ENCODE measurements around the gene ASIC2.

ASIC2 gene

GRCh38 chr17:33243732-33244131 is 49.4 kb downstream of the ASIC2 start:
- DNase-seq (ENCODE audit: low read depth in 3 of 3): no peak

GRCh38 chr17:33242375-33243124 is 50.5 kb downstream of the ASIC2 start:
- no peak for DNase-seq (ENCODE audit: low read depth in 3 of 3)

- no peak for DNase-seq (ENCODE audit: low read depth in 3 of 3)
Measured at GRCh38 chr17:33241390-33241789, 51.7 kb downstream of the ASIC2 start.

GRCh38 chr17:33240362-33240761 is 52.7 kb downstream of the ASIC2 start:
- no peak for DNase-seq (ENCODE audit: low read depth in 3 of 3)

GRCh38 chr17:33239702-33240101 is 53.4 kb downstream of the ASIC2 start:
- DNase-seq (ENCODE audit: low read depth in 3 of 3): no peak

- no peak for DNase-seq (ENCODE audit: low read depth in 3 of 3)
Measured at GRCh38 chr17:33234930-33235685, 58.0 kb downstream of the ASIC2 start.

- no peak for DNase-seq (ENCODE audit: low read depth in 3 of 3)
Measured at GRCh38 chr17:33234233-33234632, 58.9 kb downstream of the ASIC2 start.

- DNase-seq (ENCODE audit: low read depth in 3 of 3): no peak
Measured at GRCh38 chr17:33233811-33234177, 59.3 kb downstream of the ASIC2 start.

GRCh38 chr17:33229499-33229898 is 63.6 kb downstream of the ASIC2 start:
- no peak for DNase-seq (ENCODE audit: low read depth in 3 of 3)

- DNase-seq (ENCODE audit: low read depth in 3 of 3): no peak
Measured at GRCh38 chr17:33229028-33229427, 64.1 kb downstream of the ASIC2 start.

- no peak for DNase-seq (ENCODE audit: low read depth in 3 of 3)
Measured at GRCh38 chr17:33228548-33228947, 64.5 kb downstream of the ASIC2 start.

GRCh38 chr17:33227911-33228310 is 65.2 kb downstream of the ASIC2 start:
- DNase-seq (ENCODE audit: low read depth in 3 of 3): no peak

- no peak for DNase-seq (ENCODE audit: low read depth in 3 of 3)
Measured at GRCh38 chr17:33225994-33226393, 67.1 kb downstream of the ASIC2 start.

- DNase-seq (ENCODE audit: low read depth in 3 of 3): no peak
Measured at GRCh38 chr17:33225509-33225908, 67.6 kb downstream of the ASIC2 start.

GRCh38 chr17:33220036-33220435 is 73.1 kb downstream of the ASIC2 start:
- DNase-seq (ENCODE audit: low read depth in 3 of 3): no peak

- no peak for DNase-seq (ENCODE audit: low read depth in 3 of 3)
Measured at GRCh38 chr17:33218698-33219601, 74.1 kb downstream of the ASIC2 start.

- DNase-seq (ENCODE audit: low read depth in 3 of 3): no peak
Measured at GRCh38 chr17:33217891-33218290, 75.2 kb downstream of the ASIC2 start.

- no peak for DNase-seq (ENCODE audit: low read depth in 3 of 3)
Measured at GRCh38 chr17:33214996-33215395, 78.1 kb downstream of the ASIC2 start.

- no peak for DNase-seq (ENCODE audit: low read depth in 3 of 3)
Measured at GRCh38 chr17:33210285-33210684, 82.8 kb downstream of the ASIC2 start.

GRCh38 chr17:33209671-33210070 is 83.4 kb downstream of the ASIC2 start:
- no peak for DNase-seq (ENCODE audit: low read depth in 3 of 3)

- DNase-seq (ENCODE audit: low read depth in 3 of 3): no peak
Measured at GRCh38 chr17:33207231-33207630, 85.9 kb downstream of the ASIC2 start.

- no peak for DNase-seq (ENCODE audit: low read depth in 3 of 3)
Measured at GRCh38 chr17:33205552-33205951, 87.5 kb downstream of the ASIC2 start.

Measured in stimulated activated CD4-positive, alpha-beta T cell treated with anti-CD3 and anti-CD28 coated beads, TNF-alpha, amount 100 ng/mL, for 4 hours (primary cell).